ENCODE data around the gene CAMK2A. TPM values are rescaled to one million over a fixed set of nuclear protein-coding genes. Genes with fewer than 3 reads are reported as not detected.
A peak's percentile ranks its signal among the peaks of the same experiment; 100 is the strongest.

Gene CAMK2A
- total RNA-seq, 1 experiment from 2014 or later: 0.33 TPM

GRCh38 chr5:150230842-150231241, 58.7 kb downstream of the CAMK2A start:
- Mint-ChIP-seq H3K4me1 (peaks cover 0 to 6% of the 10 kb centered on the region in 2 experiments; a peak in 3 of 4 replicates), H3K36me3 (ENCODE audit: insufficient read depth in 1 of 3, low read depth in 3 of 3) (no peaks in the 10 kb centered on the region), H3K27ac (peak overlapping the region in 1 of 3 experiments; percentile 81; a peak in 1 of 7 replicates), H3K9me3 (no peaks in the 10 kb centered on the region), H3K4me3 (no peak overlapping the region), H3K27me3 (ENCODE audit: low read depth) (no peaks in the 10 kb centered on the region; the same call in 1 of the 2 replicates)
- H2BK20ac ChIP-seq (ENCODE audit: low read depth, low read length, poor library complexity, severe bottlenecking): no peak overlapping the region
- no peak overlapping the region for H3K9ac ChIP-seq (ENCODE audit: extremely low read depth, insufficient read length, low read length)
- no peaks in the 10 kb centered on the region for H3K23me2 ChIP-seq (ENCODE audit: insufficient read length, low read depth, low read length, poor library complexity, severe bottlenecking)
- H3T11ph ChIP-seq (ENCODE audit: low read length): no peak overlapping the region
- no peaks in the 10 kb centered on the region for H3K4me1 ChIP-seq (ENCODE audit: insufficient read depth, low read length)
- H3K14ac ChIP-seq (ENCODE audit: insufficient read depth, low read length): no peak overlapping the region; the same call in 1 of the 2 replicates
- no peak for DNase-seq
- H2BK15ac ChIP-seq (ENCODE audit: low read depth, low read length): no peak overlapping the region
- H2BK120ac ChIP-seq (ENCODE audit: low read depth, low read length, poor library complexity, severe bottlenecking): no peak overlapping the region
- no peak for TF ChIP-seq CTCF (conservative IDR thresholded peaks at IDR 0.05)
- no peak overlapping the region for H3K56ac ChIP-seq (ENCODE audit: insufficient read length, low read depth, low read length)
- H4K91ac ChIP-seq (ENCODE audit: insufficient read length, low read depth, low read length): no peak overlapping the region
- no peaks in the 10 kb centered on the region for H3K9me3 ChIP-seq (ENCODE audit: control insufficient read depth, low read depth, low read length)
- H3K27me3 ChIP-seq (ENCODE audit: insufficient read depth, low read length): no peaks in the 10 kb centered on the region
- no peaks in the 10 kb centered on the region for H4K20me1 ChIP-seq (ENCODE audit: control insufficient read depth, insufficient read depth, insufficient read length)
- H3K4me2 ChIP-seq (ENCODE audit: insufficient read depth, insufficient read length, low read length): no peak overlapping the region
- H4K5ac ChIP-seq (ENCODE audit: insufficient read length, low read depth, low read length): no peak overlapping the region
- H3K4ac ChIP-seq (ENCODE audit: low read depth, low read length): no peak overlapping the region
- H3K23ac ChIP-seq (ENCODE audit: insufficient read length, low read depth, low read length): no peak overlapping the region
- H3K79me2 ChIP-seq (ENCODE audit: insufficient read depth, low read length): no peaks in the 10 kb centered on the region
- no peak overlapping the region for H2BK5ac ChIP-seq (ENCODE audit: insufficient read length, low read length)
- H3K27ac ChIP-seq (ENCODE audit: insufficient read length, low read depth, low read length): no peak overlapping the region
- no peak overlapping the region for H3K18ac ChIP-seq (ENCODE audit: insufficient read length, low read depth, low read length)
- H2AK5ac ChIP-seq (ENCODE audit: insufficient read length, low read length): no peak overlapping the region
- no peak overlapping the region for H2BK12ac ChIP-seq (ENCODE audit: insufficient read length, low read depth, low read length)
- no peak overlapping the region for H2AFZ ChIP-seq (ENCODE audit: low read length)
- H4K8ac ChIP-seq (replicated peaks; ENCODE audit: insufficient read length, low read depth, low read length): no peak overlapping the region
- H3K79me1 ChIP-seq (ENCODE audit: insufficient read depth, low read depth, low read length, poor library complexity, severe bottlenecking): no peaks in the 10 kb centered on the region
- WGBS (ENCODE audit: extremely low coverage, insufficient read length, low lambda C conversion rate): no CpG with 5 or more reads among the region's 7 CpGs

Measured in H9 (cell line).